ENCODE results near the gene WDR86.

Gene WDR86

GRCh38 chr7:151348970-151349369 lies 60.9 kb downstream of the WDR86 start:
- DNase-seq (ENCODE audit: low spot score), result no peak
- no peak for TF ChIP-seq CTCF (IDR thresholded peaks at IDR 0.05; ENCODE audit: extremely low read depth, missing control alignments)

GRCh38 chr7:151347200-151347599 lies 62.6 kb downstream of the WDR86 start:
- DNase-seq (ENCODE audit: low spot score), result no peak
- no peak for TF ChIP-seq CTCF (IDR thresholded peaks at IDR 0.05; ENCODE audit: extremely low read depth, missing control alignments)

- DNase-seq (ENCODE audit: low spot score), result no peak
- TF ChIP-seq CTCF (IDR thresholded peaks at IDR 0.05; ENCODE audit: extremely low read depth, missing control alignments), result no peak
Measured at GRCh38 chr7:151346470-151346769, 63.4 kb downstream of the WDR86 start.

GRCh38 chr7:151345576-151346469 lies 64.0 kb downstream of the WDR86 start:
- no peak for DNase-seq (ENCODE audit: low spot score)
- TF ChIP-seq CTCF (IDR thresholded peaks at IDR 0.05; ENCODE audit: extremely low read depth, missing control alignments), result no peak

- no peak for TF ChIP-seq CTCF (IDR thresholded peaks at IDR 0.05; ENCODE audit: extremely low read depth, missing control alignments)
- DNase-seq (ENCODE audit: low spot score), result no peak
Measured at GRCh38 chr7:151343516-151343915, 66.3 kb downstream of the WDR86 start.

- no peak for TF ChIP-seq CTCF (IDR thresholded peaks at IDR 0.05; ENCODE audit: extremely low read depth, missing control alignments)
- no peak for DNase-seq (ENCODE audit: low spot score)
Measured at GRCh38 chr7:151342811-151343210, 67.0 kb downstream of the WDR86 start.

GRCh38 chr7:151342102-151342646 lies 67.7 kb downstream of the WDR86 start:
- TF ChIP-seq CTCF (IDR thresholded peaks at IDR 0.05; ENCODE audit: extremely low read depth, missing control alignments), result no peak
- peak; percentile 77 for DNase-seq (ENCODE audit: low spot score)

Data from GM20000 (cell line).